NCI-H1092 treated with DMSO at 0.1 percent for 48 hours (cell line): ENCODE data around the gene AUP1.

Experiments used
- DNase-seq: peaks from one replicate; lab custom pipeline; 2025; lab: John Stamatoyannopoulos, UW

The AUP1 gene

GRCh38 chr2:74535440-74535965 is 6.0 kb upstream of the AUP1 start:
- DNase-seq: no peak

GRCh38 chr2:74534411-74534810 is 4.9 kb upstream of the AUP1 start:
- DNase-seq: no peak

GRCh38 chr2:74533464-74533863 is 4.0 kb upstream of the AUP1 start:
- no peak for DNase-seq

- no peak for DNase-seq
Measured at GRCh38 chr2:74532222-74532621, 2.7 kb upstream of the AUP1 start.

- DNase-seq: no peak
Measured at GRCh38 chr2:74531666-74532065, 2.2 kb upstream of the AUP1 start.

- no peak for DNase-seq
Measured at GRCh38 chr2:74530239-74531187, 1.0 kb upstream of the AUP1 start.

GRCh38 chr2:74528600-74529356 is 728 bp downstream of the AUP1 start:
- DNase-seq: no peak

GRCh38 chr2:74527741-74528140 is 1.8 kb downstream of the AUP1 start:
- DNase-seq: no peak

GRCh38 chr2:74526649-74527230 is 2.8 kb downstream of the AUP1 start:
- DNase-seq: no peak

GRCh38 chr2:74525717-74526648 is 3.5 kb downstream of the AUP1 start, which contains the start of gene DQX1:
Gene DQX1, minus strand, starts transcription at chr2:74526231. Its CDS starts 502 bp downstream, at chr2:74525729.
- no peak for DNase-seq

GRCh38 chr2:74524955-74525716 is 4.4 kb downstream of the AUP1 start:
- no peak for DNase-seq

- DNase-seq: no peak
Measured at GRCh38 chr2:74524005-74524404, 5.5 kb downstream of the AUP1 start.

- no peak for DNase-seq
Measured at GRCh38 chr2:74522516-74522915, 7.0 kb downstream of the AUP1 start.

- DNase-seq: no peak
Measured at GRCh38 chr2:74516650-74517049, 12.9 kb downstream of the AUP1 start.

GRCh38 chr2:74515981-74516633 is 13.4 kb downstream of the AUP1 start:
- no peak for DNase-seq

- DNase-seq: no peak
Measured at GRCh38 chr2:74515271-74515980, 14.1 kb downstream of the AUP1 start.

- DNase-seq: no peak
Measured at GRCh38 chr2:74514368-74515270, 14.9 kb downstream of the AUP1 start, which contains the start of gene TLX2. Gene TLX2, plus strand, starts transcription at chr2:74514450. Its CDS starts 357 bp downstream, at chr2:74514807.
